ENCODE results near the gene CASZ1. TPM values are rescaled to one million over a fixed set of nuclear protein-coding genes. Genes with fewer than 3 reads are reported as not detected.
A peak's percentile ranks its signal among the peaks of the same experiment; 100 is the strongest.

The CASZ1 gene
- total RNA-seq, 4 donors from 2014 or later, result 13.1 to 33.7 (median 20.9) TPM

GRCh38 chr1:10779841-10780240 lies 16.6 kb downstream of the CASZ1 start:
- Histone ChIP-seq H3K4me3 (peak overlapping the region in 3 of 4 donors; percentile 18 to 43 (median 22)), H3K9me3 (no peaks in the 10 kb centered on the region), H3K27ac (peak overlapping the region; percentile 74 to 91 (median 86)), H3K36me3 (no peaks in the 10 kb centered on the region), H3K27me3 (no peaks in the 10 kb centered on the region), H3K4me1 (peaks cover 32 to 78% (median 39%) of the 10 kb centered on the region in 3 donors)
- intact Hi-C loops (cut with DNase I), result no loop called here
- TF ChIP-seq POLR2A (IDR thresholded peaks at IDR 0.05) (no peak), CTCF (IDR thresholded peaks at IDR 0.05) (no peak)
- 57 to 59% methylated on average over 3 to 6 of the region's 10 CpGs for WGBS, 2 donors
- DNase-seq, result no peak

- Histone ChIP-seq H3K9me3 (no peaks in the 10 kb centered on the region), H3K4me1 (peaks cover 38 to 85% (median 44%) of the 10 kb centered on the region in 3 donors), H3K4me3 (peak overlapping the region in 3 of 4 donors; percentile 18 to 43 (median 22)), H3K27me3 (no peaks in the 10 kb centered on the region), H3K36me3 (no peaks in the 10 kb centered on the region), H3K27ac (peak overlapping the region; percentile 84 to 91 (median 87))
- intact Hi-C loops (cut with DNase I), result no loop called here
- DNase-seq, result no peak
- no peak for TF ChIP-seq CTCF (IDR thresholded peaks at IDR 0.05)
- no peak for TF ChIP-seq POLR2A (IDR thresholded peaks at IDR 0.05)
- 38 to 41% methylated on average over 14 to 17 of the region's 18 CpGs for WGBS, 2 donors
Observed at GRCh38 chr1:10779201-10779600, 17.2 kb downstream of the CASZ1 start.

GRCh38 chr1:10778640-10779039 lies 17.8 kb downstream of the CASZ1 start:
- H3K4me1 ChIP-seq, result peaks cover 44 to 90% (median 49%) of the 10 kb centered on the region in 3 donors
- 41 to 50% methylated on average over 9 to 10 of the region's 10 CpGs for WGBS, 2 donors

GRCh38 chr1:10777749-10778574 lies 18.5 kb downstream of the CASZ1 start:
- DNase-seq, result no peak
- H3K36me3 ChIP-seq, result no peaks in the 10 kb centered on the region
- intact Hi-C loops (cut with DNase I), result no loop called here
- WGBS, 2 donors, result 79 to 83% methylated on average over 9 of the region's 9 CpGs
- TF ChIP-seq POLR2A (IDR thresholded peaks at IDR 0.05), result no peak
- H3K4me1 ChIP-seq, result peaks cover 50 to 97% (median 56%) of the 10 kb centered on the region in 3 donors
- no peaks in the 10 kb centered on the region for H3K9me3 ChIP-seq
- no peaks in the 10 kb centered on the region for H3K27me3 ChIP-seq
- peak overlapping the region; percentile 84 to 91 (median 87) for H3K27ac ChIP-seq
- H3K4me3 ChIP-seq, result peak overlapping the region in 2 of 4 donors; percentile 22 to 44

More at GRCh38 chr1:10778640-10779039, 17.8 kb downstream of the CASZ1 start:
- no peaks in the 10 kb centered on the region for H3K36me3 ChIP-seq
- H3K9me3 ChIP-seq, result no peaks in the 10 kb centered on the region
- peak overlapping the region; percentile 84 to 91 (median 87) for H3K27ac ChIP-seq
- H3K27me3 ChIP-seq, result no peaks in the 10 kb centered on the region
- peak overlapping the region in 3 of 4 donors; percentile 18 to 44 (median 22) for H3K4me3 ChIP-seq
- no peak for DNase-seq
- intact Hi-C loops (cut with DNase I), result no loop called here
- TF ChIP-seq POLR2A (IDR thresholded peaks at IDR 0.05) (no peak), CTCF (IDR thresholded peaks at IDR 0.05) (no peak)

GRCh38 chr1:10776190-10776905 lies 20.1 kb downstream of the CASZ1 start:
- no peak for DNase-seq
- intact Hi-C loops (cut with DNase I), result no loop called here
- H3K27ac ChIP-seq, result peak overlapping the region; percentile 72 to 91 (median 82)

More at GRCh38 chr1:10776190-10776905, 20.1 kb downstream of the CASZ1 start:
- H3K4me3 ChIP-seq, result no peak overlapping the region
- TF ChIP-seq CTCF (IDR thresholded peaks at IDR 0.05), result no peak
- TF ChIP-seq POLR2A (IDR thresholded peaks at IDR 0.05), result no peak
- peaks cover 60 to 100% (median 70%) of the 10 kb centered on the region in 3 donors for H3K4me1 ChIP-seq
- 46 to 49% methylated on average over 5 to 7 of the region's 14 CpGs for WGBS, 2 donors
- H3K36me3 ChIP-seq, result no peaks in the 10 kb centered on the region
- no peaks in the 10 kb centered on the region for H3K9me3 ChIP-seq
- H3K27me3 ChIP-seq, result no peaks in the 10 kb centered on the region

Measured in esophagus squamous epithelium (tissue), 5 donors.